ENCODE results near the gene CSPG4. TPM values are rescaled to one million over a fixed set of nuclear protein-coding genes. Genes with fewer than 3 reads are reported as not detected.

CSPG4 gene
- total and polyA plus RNA-seq, 2 of the 13 experiments (the other 11 are each of a cell fraction or from before 2014, with no cell fraction given): 0.01 to 0.04 TPM

GRCh38 chr15:75650908-75651809 lies 61.5 kb downstream of the CSPG4 start (continued):
- TF ChIP-seq, protein P1, sequence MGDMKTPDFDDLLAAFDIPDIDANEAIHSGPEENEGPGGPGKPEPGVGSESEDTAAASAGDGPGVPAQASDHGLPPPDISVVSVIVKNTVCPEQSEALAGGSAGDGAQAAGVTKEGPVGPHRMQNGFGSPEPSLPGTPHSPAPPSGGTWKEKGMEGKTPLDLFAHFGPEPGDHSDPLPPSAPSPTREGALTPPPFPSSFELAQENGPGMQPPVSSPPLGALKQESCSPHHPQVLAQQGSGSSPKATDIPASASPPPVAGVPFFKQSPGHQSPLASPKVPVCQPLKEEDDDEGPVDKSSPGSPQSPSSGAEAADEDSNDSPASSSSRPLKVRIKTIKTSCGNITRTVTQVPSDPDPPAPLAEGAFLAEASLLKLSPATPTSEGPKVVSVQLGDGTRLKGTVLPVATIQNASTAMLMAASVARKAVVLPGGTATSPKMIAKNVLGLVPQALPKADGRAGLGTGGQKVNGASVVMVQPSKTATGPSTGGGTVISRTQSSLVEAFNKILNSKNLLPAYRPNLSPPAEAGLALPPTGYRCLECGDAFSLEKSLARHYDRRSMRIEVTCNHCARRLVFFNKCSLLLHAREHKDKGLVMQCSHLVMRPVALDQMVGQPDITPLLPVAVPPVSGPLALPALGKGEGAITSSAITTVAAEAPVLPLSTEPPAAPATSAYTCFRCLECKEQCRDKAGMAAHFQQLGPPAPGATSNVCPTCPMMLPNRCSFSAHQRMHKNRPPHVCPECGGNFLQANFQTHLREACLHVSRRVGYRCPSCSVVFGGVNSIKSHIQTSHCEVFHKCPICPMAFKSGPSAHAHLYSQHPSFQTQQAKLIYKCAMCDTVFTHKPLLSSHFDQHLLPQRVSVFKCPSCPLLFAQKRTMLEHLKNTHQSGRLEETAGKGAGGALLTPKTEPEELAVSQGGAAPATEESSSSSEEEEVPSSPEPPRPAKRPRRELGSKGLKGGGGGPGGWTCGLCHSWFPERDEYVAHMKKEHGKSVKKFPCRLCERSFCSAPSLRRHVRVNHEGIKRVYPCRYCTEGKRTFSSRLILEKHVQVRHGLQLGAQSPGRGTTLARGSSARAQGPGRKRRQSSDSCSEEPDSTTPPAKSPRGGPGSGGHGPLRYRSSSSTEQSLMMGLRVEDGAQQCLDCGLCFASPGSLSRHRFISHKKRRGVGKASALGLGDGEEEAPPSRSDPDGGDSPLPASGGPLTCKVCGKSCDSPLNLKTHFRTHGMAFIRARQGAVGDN (CRISPR knock-in tag; IDR thresholded peaks at IDR 0.05): peak; percentile 96
- TF ChIP-seq FOXA3 (CRISPR knock-in tag; IDR thresholded peaks at IDR 0.05) (peak; percentile 67), SPEN (CRISPR knock-in tag; IDR thresholded peaks at IDR 0.05; ENCODE audit: low read depth) (peak; percentile 78), ZNF547 (CRISPR knock-in tag; IDR thresholded peaks at IDR 0.05) (peak; percentile 29; the same call in 1 of the 2 replicates), ATAD3A (CRISPR knock-in tag; IDR thresholded peaks at IDR 0.05) (no peak), GMEB1 (CRISPR knock-in tag; IDR thresholded peaks at IDR 0.05; ENCODE audit: borderline replicate concordance) (no peak), ZNF431 (CRISPR knock-in tag; IDR thresholded peaks at IDR 0.05; ENCODE audit: borderline replicate concordance, low read depth) (no peak), ZNF615 (CRISPR knock-in tag; IDR thresholded peaks at IDR 0.05; ENCODE audit: borderline replicate concordance) (no peak), ZNF646 (CRISPR knock-in tag; IDR thresholded peaks at IDR 0.05) (no peak)
- TF ChIP-seq, protein P2, sequence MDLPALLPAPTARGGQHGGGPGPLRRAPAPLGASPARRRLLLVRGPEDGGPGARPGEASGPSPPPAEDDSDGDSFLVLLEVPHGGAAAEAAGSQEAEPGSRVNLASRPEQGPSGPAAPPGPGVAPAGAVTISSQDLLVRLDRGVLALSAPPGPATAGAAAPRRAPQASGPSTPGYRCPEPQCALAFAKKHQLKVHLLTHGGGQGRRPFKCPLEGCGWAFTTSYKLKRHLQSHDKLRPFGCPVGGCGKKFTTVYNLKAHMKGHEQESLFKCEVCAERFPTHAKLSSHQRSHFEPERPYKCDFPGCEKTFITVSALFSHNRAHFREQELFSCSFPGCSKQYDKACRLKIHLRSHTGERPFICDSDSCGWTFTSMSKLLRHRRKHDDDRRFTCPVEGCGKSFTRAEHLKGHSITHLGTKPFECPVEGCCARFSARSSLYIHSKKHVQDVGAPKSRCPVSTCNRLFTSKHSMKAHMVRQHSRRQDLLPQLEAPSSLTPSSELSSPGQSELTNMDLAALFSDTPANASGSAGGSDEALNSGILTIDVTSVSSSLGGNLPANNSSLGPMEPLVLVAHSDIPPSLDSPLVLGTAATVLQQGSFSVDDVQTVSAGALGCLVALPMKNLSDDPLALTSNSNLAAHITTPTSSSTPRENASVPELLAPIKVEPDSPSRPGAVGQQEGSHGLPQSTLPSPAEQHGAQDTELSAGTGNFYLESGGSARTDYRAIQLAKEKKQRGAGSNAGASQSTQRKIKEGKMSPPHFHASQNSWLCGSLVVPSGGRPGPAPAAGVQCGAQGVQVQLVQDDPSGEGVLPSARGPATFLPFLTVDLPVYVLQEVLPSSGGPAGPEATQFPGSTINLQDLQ (CRISPR knock-in tag; IDR thresholded peaks at IDR 0.05): no peak

Data from HepG2 (cell line).